Neural progenitor cell (in vitro differentiated cells): ENCODE measurements around the gene CACNA2D4.

Experiments
- CTCF ChIP-seq: fragments of 200-600 bp; sonication (generic); IDR thresholded peaks from 2 replicates; pipeline ENCODE4 v1.5.1; 2017; ENCODE audit warnings: antibody characterized with exemption, mild to moderate bottlenecking
- EZH2phosphoT487 ChIP-seq: fragments of 200-600 bp; sonication (generic); IDR thresholded peaks from 2 replicates; pipeline ENCODE4 v1.6.1; 2017; ENCODE audit warnings: antibody characterized with exemption

DNA sequence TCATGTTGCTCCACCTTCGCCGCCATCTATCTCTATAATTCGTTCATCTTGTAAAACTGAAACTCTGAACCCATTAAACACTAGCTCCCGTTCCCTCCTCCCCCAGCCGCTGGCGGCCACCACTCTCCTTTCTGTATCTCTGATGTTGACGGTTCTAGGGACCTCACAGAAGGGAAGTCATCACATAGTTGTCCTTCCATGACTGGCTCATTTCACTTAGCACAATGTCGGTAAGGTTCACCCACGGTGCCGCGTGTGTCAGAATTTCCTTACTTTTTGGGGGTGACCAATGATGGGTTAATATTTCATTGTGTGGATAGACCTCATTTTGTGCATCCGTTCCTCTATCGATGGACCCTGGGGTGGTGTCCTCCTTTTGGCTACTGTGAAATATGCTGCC, 2.0 kb upstream of the CACNA2D4 start:
- TF ChIP-seq CTCF (no peak), EZH2phosphoT487 (no peak)
